Measurements from ENCODE around the gene RABGAP1L. TPM values are rescaled to one million over a fixed set of nuclear protein-coding genes. Genes with fewer than 3 reads are reported as not detected.

The RABGAP1L gene
- total RNA-seq, 4 donors from 2014 or later: 170 to 282 (median 182) TPM

- no peak for DNase-seq
- no peaks in the 10 kb centered on the region for H3K9me3 ChIP-seq
- peaks cover 0 to 20% (median 0%) of the 10 kb centered on the region in 4 donors for H3K4me1 ChIP-seq
- TF ChIP-seq POLR2A (IDR thresholded peaks at IDR 0.05) (no peak), CTCF (IDR thresholded peaks at IDR 0.05) (no peak)
- no peak overlapping the region for H3K27ac ChIP-seq
- H3K4me3 ChIP-seq: no peak overlapping the region
- no peaks in the 10 kb centered on the region for H3K27me3 ChIP-seq
- H3K36me3 ChIP-seq: peaks cover 0 to 16% (median 0%) of the 10 kb centered on the region in 3 donors
Observed at GRCh38 chr1:174957829-174958228, 798.5 kb downstream of the RABGAP1L start.

GRCh38 chr1:174958396-174958795 lies 799.1 kb downstream of the RABGAP1L start:
- Histone ChIP-seq H3K27me3 (no peaks in the 10 kb centered on the region), H3K27ac (no peak overlapping the region), H3K36me3 (peaks cover 0 to 16% (median 0%) of the 10 kb centered on the region in 3 donors), H3K4me1 (peaks cover 0 to 19% (median 0%) of the 10 kb centered on the region in 4 donors), H3K9me3 (no peaks in the 10 kb centered on the region), H3K4me3 (no peak overlapping the region)
- DNase-seq: no peak
- TF ChIP-seq CTCF (IDR thresholded peaks at IDR 0.05): no peak
- no peak for TF ChIP-seq POLR2A (IDR thresholded peaks at IDR 0.05)

- no peak for DNase-seq
- Histone ChIP-seq H3K4me3 (no peak overlapping the region), H3K9me3 (no peaks in the 10 kb centered on the region), H3K36me3 (peaks cover 0 to 16% (median 0%) of the 10 kb centered on the region in 3 donors), H3K27ac (no peak overlapping the region), H3K4me1 (peaks cover 0 to 23% (median 6%) of the 10 kb centered on the region in 4 donors), H3K27me3 (no peaks in the 10 kb centered on the region)
- TF ChIP-seq CTCF (IDR thresholded peaks at IDR 0.05): no peak
- TF ChIP-seq POLR2A (IDR thresholded peaks at IDR 0.05): no peak
Observed at GRCh38 chr1:174960362-174960761, 801.0 kb downstream of the RABGAP1L start.

GRCh38 chr1:174963529-174964125 lies 804.3 kb downstream of the RABGAP1L start:
- H3K27ac ChIP-seq: peak overlapping the region; percentile 62 to 73 (median 66)
- DNase-seq: no peak
- peaks cover 0 to 36% (median 16%) of the 10 kb centered on the region in 4 donors for H3K4me1 ChIP-seq
- no peaks in the 10 kb centered on the region for H3K9me3 ChIP-seq
- no peak overlapping the region for H3K4me3 ChIP-seq
- peaks cover 0 to 8% (median 0%) of the 10 kb centered on the region in 3 donors for H3K36me3 ChIP-seq
- no peaks in the 10 kb centered on the region for H3K27me3 ChIP-seq
- TF ChIP-seq CTCF (IDR thresholded peaks at IDR 0.05) (no peak), POLR2A (IDR thresholded peaks at IDR 0.05) (no peak)

GRCh38 chr1:174964261-174964971 lies 805.1 kb downstream of the RABGAP1L start:
- no peak for DNase-seq
- H3K4me3 ChIP-seq: peak overlapping the region in 2 of 4 donors; percentile 18 to 30
- H3K27me3 ChIP-seq: no peaks in the 10 kb centered on the region
- TF ChIP-seq POLR2A (IDR thresholded peaks at IDR 0.05): peak in 1 of 2 donors; percentile 33
- TF ChIP-seq CTCF (IDR thresholded peaks at IDR 0.05): no peak
- peaks cover 0 to 3% (median 0%) of the 10 kb centered on the region in 3 donors for H3K36me3 ChIP-seq
- H3K4me1 ChIP-seq: peaks cover 0 to 36% (median 16%) of the 10 kb centered on the region in 4 donors
- peak overlapping the region; percentile 62 to 73 (median 66) for H3K27ac ChIP-seq
- H3K9me3 ChIP-seq: no peaks in the 10 kb centered on the region

Measured in Peyer's patch (tissue), 4 donors.